ENCODE measurements around the gene MAP3K12.
A peak's percentile ranks its signal among the peaks of the same experiment; 100 is the strongest.

The MAP3K12 gene

GRCh38 chr12:53480491-53481442, 18.5 kb downstream of the MAP3K12 start:
- no peak for TF ChIP-seq CTCF (IDR thresholded peaks at IDR 0.05; ENCODE audit: low read depth, low read length)
- DNase-seq (ENCODE audit: low read depth, low spot score): no peak
- in situ Hi-C loops (cut with HindIII; ENCODE audit: low sequenced_read_pairs): no loop called here
- no peak overlapping the region for H3K4me3 ChIP-seq (ENCODE audit: low read depth, low read length)

- in situ Hi-C loops (cut with HindIII; ENCODE audit: low sequenced_read_pairs): no loop called here
- H3K4me3 ChIP-seq (ENCODE audit: low read depth, low read length): no peak overlapping the region
- TF ChIP-seq CTCF (IDR thresholded peaks at IDR 0.05; ENCODE audit: low read depth, low read length): no peak
- no peak for DNase-seq (ENCODE audit: low read depth, low spot score)
Observed at GRCh38 chr12:53479331-53479730, 19.9 kb downstream of the MAP3K12 start.

- no peak for TF ChIP-seq CTCF (IDR thresholded peaks at IDR 0.05; ENCODE audit: low read depth, low read length)
- in situ Hi-C loops (cut with HindIII; ENCODE audit: low sequenced_read_pairs): no loop called here
- DNase-seq (ENCODE audit: low read depth, low spot score): no peak
- H3K4me3 ChIP-seq (ENCODE audit: low read depth, low read length): no peak overlapping the region
Observed at GRCh38 chr12:53478865-53479264, 20.4 kb downstream of the MAP3K12 start.

GRCh38 chr12:53476769-53477209, 22.5 kb downstream of the MAP3K12 start:
- no peak for DNase-seq (ENCODE audit: low read depth, low spot score)
- H3K4me3 ChIP-seq (ENCODE audit: low read depth, low read length): no peak overlapping the region
- in situ Hi-C loops (cut with HindIII; ENCODE audit: low sequenced_read_pairs): no loop called here
- peak; percentile 40 for TF ChIP-seq CTCF (IDR thresholded peaks at IDR 0.05; ENCODE audit: low read depth, low read length)

- no peak overlapping the region for H3K4me3 ChIP-seq (ENCODE audit: low read depth, low read length)
- no peak for TF ChIP-seq CTCF (IDR thresholded peaks at IDR 0.05; ENCODE audit: low read depth, low read length)
- no peak for DNase-seq (ENCODE audit: low read depth, low spot score)
Observed at GRCh38 chr12:53474819-53475218, 24.4 kb downstream of the MAP3K12 start.

GRCh38 chr12:53474077-53474476, 25.2 kb downstream of the MAP3K12 start:
- in situ Hi-C loops (cut with HindIII; ENCODE audit: low sequenced_read_pairs): no loop called here

More at GRCh38 chr12:53474819-53475218, 24.4 kb downstream of the MAP3K12 start:
- in situ Hi-C loops (cut with HindIII; ENCODE audit: low sequenced_read_pairs): no loop called here

More at GRCh38 chr12:53474077-53474476, 25.2 kb downstream of the MAP3K12 start:
- no peak for TF ChIP-seq CTCF (IDR thresholded peaks at IDR 0.05; ENCODE audit: low read depth, low read length)
- H3K4me3 ChIP-seq (ENCODE audit: low read depth, low read length): no peak overlapping the region
- no peak for DNase-seq (ENCODE audit: low read depth, low spot score)
